Fibroblast of mammary gland (primary cell): ENCODE results near the gene SRSF10.

Experiments used
- DNase-seq: peaks from one replicate; pipeline ENCODE4 v3.0.0-alpha.2; 2010; ENCODE audit warnings: low read depth
- H3K4me3 ChIP-seq: 2 replicates; pipeline ENCODE4 v1.5.1; 2011; ENCODE audit warnings: low read depth, mild to moderate bottlenecking, low read length, moderate library complexity; ENCODE audit not compliant: control insufficient read depth
- TF ChIP-seq, protein P1 (sequence below): conservative IDR thresholded peaks from 2 replicates; pipeline ENCODE4 v1.5.1; 2011; ENCODE audit warnings: low read depth, low read length, inconsistent platforms; ENCODE audit not compliant: control insufficient read depth, insufficient read depth

SRSF10 gene

GRCh38 chr1:23930861-23931490 is 49.2 kb downstream of the SRSF10 start:
- DNase-seq, result peak; percentile 75
- no peak overlapping the region for H3K4me3 ChIP-seq
- TF ChIP-seq, protein P1, sequence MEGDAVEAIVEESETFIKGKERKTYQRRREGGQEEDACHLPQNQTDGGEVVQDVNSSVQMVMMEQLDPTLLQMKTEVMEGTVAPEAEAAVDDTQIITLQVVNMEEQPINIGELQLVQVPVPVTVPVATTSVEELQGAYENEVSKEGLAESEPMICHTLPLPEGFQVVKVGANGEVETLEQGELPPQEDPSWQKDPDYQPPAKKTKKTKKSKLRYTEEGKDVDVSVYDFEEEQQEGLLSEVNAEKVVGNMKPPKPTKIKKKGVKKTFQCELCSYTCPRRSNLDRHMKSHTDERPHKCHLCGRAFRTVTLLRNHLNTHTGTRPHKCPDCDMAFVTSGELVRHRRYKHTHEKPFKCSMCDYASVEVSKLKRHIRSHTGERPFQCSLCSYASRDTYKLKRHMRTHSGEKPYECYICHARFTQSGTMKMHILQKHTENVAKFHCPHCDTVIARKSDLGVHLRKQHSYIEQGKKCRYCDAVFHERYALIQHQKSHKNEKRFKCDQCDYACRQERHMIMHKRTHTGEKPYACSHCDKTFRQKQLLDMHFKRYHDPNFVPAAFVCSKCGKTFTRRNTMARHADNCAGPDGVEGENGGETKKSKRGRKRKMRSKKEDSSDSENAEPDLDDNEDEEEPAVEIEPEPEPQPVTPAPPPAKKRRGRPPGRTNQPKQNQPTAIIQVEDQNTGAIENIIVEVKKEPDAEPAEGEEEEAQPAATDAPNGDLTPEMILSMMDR, result no peak

GRCh38 chr1:23930270-23930669 is 49.9 kb downstream of the SRSF10 start:
- TF ChIP-seq, protein P1, result no peak
- no peak overlapping the region for H3K4me3 ChIP-seq
- no peak for DNase-seq

GRCh38 chr1:23928789-23929188 is 51.3 kb downstream of the SRSF10 start:
- no peak for DNase-seq
- TF ChIP-seq, protein P1, result no peak
- no peak overlapping the region for H3K4me3 ChIP-seq

GRCh38 chr1:23927097-23927496 is 53.0 kb downstream of the SRSF10 start:
- TF ChIP-seq, protein P1, result no peak
- no peak for DNase-seq
- no peak overlapping the region for H3K4me3 ChIP-seq

- H3K4me3 ChIP-seq, result no peak overlapping the region
- no peak for DNase-seq
- TF ChIP-seq, protein P1, result no peak
These were observed 54.8 kb downstream of the SRSF10 start for GRCh38 chr1:23925279-23925678.

DNA sequence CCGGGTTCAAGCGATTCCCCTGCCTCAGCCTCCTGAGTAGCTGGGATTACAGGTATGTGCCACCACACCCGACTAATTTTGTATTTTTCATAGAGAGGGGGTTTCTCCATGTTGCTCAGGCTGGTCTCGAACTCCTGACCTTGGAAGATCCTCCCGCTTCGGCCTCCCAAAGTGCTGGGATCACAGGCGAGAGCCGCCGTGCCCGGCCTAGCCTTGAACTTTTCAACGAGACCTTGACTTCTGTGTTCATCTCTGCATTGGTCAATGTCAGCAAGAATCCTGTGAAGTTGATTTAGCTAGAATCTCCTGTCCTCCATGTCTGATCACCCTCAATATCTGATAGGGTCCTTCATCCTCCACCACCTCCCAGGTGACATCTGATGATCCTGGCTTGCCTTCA is 55.5 kb downstream of the SRSF10 start:
- TF ChIP-seq, protein P1, result no peak
- H3K4me3 ChIP-seq, result no peak overlapping the region
- no peak for DNase-seq
